ENCODE data around the gene ZCCHC7. TPM values are rescaled to one million over a fixed set of nuclear protein-coding genes. Genes with fewer than 3 reads are reported as not detected.
"Not testable (repeated sequence)": the region's sequence is repeated elsewhere in the genome, so short reads cannot be mapped to it uniquely, and the experiment has no call there.

The ZCCHC7 gene
- polyA plus RNA-seq, 4 donors: 4.9 to 15.0 (median 7.9) TPM

DNA sequence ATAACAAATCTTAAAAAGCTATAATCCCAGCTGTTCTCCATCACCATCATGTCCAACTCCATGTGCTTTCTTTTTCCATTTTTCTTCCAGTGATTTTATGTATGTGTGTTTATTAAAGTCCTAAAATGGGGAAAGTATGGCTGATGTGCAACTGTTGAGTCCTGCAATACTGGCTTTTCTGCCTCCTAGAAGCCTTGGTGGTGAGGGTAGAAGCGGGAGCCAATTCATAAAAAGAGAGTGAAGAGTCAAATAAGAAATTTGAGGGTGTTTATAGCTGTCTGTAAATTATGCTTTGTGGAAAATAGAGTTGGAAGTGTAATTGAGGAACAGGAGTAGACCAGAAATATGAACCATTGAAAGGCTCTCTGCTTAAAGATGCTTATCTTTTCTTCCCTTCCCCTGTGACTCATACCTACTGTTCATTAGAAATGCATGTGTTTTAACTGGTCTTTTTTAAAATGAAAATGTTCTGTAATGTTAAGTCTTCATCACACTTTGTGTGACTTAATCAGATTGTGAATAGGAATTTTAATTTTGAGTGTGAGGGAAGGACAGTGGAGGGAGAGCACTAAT lies 80.1 kb downstream of the ZCCHC7 start:
- Histone ChIP-seq H3K36me3 (ENCODE audit: control insufficient read depth in 3 of 3, insufficient read depth in 2 of 3, low read depth in 1 of 3, low read length in 3 of 3) (no peaks in the 10 kb centered on the region), H3K27me3 (ENCODE audit: control insufficient read depth in 3 of 3, insufficient read depth in 3 of 3, low read length in 3 of 3) (no peaks in the 10 kb centered on the region), H3K27ac (ENCODE audit: low read depth in 1 of 3, low read length in 2 of 3) (no peak overlapping the region), H3K9me3 (ENCODE audit: control insufficient read depth in 2 of 2, insufficient read depth in 1 of 2, low read depth in 1 of 2, low read length in 1 of 2) (no peaks in the 10 kb centered on the region), H3K4me1 (ENCODE audit: control insufficient read depth in 3 of 3, insufficient read depth in 2 of 3, low read depth in 1 of 3, low read length in 2 of 3) (peaks cover 0 to 7% (median 0%) of the 10 kb centered on the region in 3 donors), H3K4me3 (ENCODE audit: low read depth in 1 of 3, low read length in 3 of 3) (no peak overlapping the region)
- DNase-seq: no peak
- WGBS, 3 donors: 83 to 100% (median 89%) methylated on average over 1 of the region's 1 CpG
- no peak for FAIRE-seq

DNA sequence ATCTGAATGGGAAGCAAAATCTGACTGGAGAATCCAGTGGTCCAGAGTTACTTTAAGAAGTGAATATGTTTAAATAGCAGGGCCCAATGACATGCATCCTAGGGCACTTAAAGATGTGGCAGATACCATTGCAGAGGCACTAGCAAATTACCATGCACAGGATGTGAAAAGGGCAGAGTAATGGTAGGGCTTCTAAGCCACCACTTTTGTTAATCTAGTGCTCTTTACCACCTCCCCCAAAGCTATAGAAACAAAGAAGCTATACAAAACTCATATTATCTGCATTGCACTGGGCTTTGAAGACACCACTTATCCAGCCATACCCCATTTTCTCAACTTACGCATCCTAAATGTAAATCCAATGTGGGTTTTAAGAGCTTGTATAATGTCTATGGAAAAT lies 81.2 kb downstream of the ZCCHC7 start:
- Histone ChIP-seq H3K9me3 (ENCODE audit: control insufficient read depth in 2 of 2, insufficient read depth in 1 of 2, low read depth in 1 of 2, low read length in 1 of 2) (no peaks in the 10 kb centered on the region), H3K4me3 (ENCODE audit: low read depth in 1 of 3, low read length in 3 of 3) (no peak overlapping the region), H3K4me1 (ENCODE audit: control insufficient read depth in 3 of 3, insufficient read depth in 2 of 3, low read depth in 1 of 3, low read length in 2 of 3) (peaks cover 0 to 7% (median 0%) of the 10 kb centered on the region in 3 donors), H3K27me3 (ENCODE audit: control insufficient read depth in 3 of 3, insufficient read depth in 3 of 3, low read length in 3 of 3) (no peaks in the 10 kb centered on the region), H3K36me3 (ENCODE audit: control insufficient read depth in 3 of 3, insufficient read depth in 2 of 3, low read depth in 1 of 3, low read length in 3 of 3) (peaks cover 0 to 4% (median 0%) of the 10 kb centered on the region in 3 donors), H3K27ac (ENCODE audit: low read depth in 1 of 3, low read length in 2 of 3) (no peak overlapping the region)
- DNase-seq (no peak), FAIRE-seq (no peak)
- 97 to 100% (median 97%) methylated on average over 1 of the region's 1 CpG for WGBS, 3 donors

DNA sequence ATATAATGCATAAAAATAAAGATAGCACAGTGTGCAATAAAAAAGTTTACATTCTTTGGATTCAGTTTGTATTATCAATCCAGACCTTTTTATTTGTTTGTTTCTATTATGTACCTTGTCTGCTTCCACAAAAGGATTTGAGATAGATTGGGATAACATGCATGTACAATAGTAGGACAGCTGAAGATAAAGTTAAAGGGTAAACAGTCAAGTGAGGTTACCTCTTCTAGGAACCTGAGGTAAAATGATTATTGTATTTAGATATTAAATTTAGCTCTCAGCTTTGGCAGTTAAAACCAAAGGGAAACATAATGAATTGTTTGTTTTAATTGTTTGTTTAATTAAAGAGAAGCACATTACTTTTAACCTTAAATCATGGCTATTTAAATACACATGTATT lies 81.7 kb downstream of the ZCCHC7 start:
- H3K9me3 ChIP-seq (ENCODE audit: control insufficient read depth in 2 of 2, insufficient read depth in 1 of 2, low read depth in 1 of 2, low read length in 1 of 2): no peaks in the 10 kb centered on the region

DNA sequence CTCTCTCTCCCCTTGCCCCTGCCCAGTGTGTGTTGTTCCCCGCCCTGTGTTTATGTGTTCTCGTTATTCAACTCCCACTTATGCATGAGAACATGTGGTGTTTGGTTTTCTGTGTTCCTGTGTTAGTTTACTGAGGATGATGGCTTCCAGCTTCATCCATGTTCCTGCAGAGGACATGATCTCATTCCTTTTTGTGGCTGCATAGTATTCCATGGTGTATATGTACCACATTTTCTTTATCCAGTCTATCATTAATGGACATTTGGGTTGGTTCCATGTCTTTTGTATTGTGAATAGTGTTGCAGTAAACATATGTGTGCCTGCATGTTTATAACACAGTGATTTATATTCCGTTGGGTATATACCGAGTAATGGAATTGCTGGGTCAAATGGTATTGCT lies 83.1 kb downstream of the ZCCHC7 start:
- H3K36me3 ChIP-seq (ENCODE audit: control insufficient read depth in 3 of 3, insufficient read depth in 2 of 3, low read depth in 1 of 3, low read length in 3 of 3); H3K27me3 ChIP-seq (ENCODE audit: control insufficient read depth in 3 of 3, insufficient read depth in 3 of 3, low read length in 3 of 3); H3K4me1 ChIP-seq (ENCODE audit: control insufficient read depth in 3 of 3, insufficient read depth in 2 of 3, low read depth in 1 of 3, low read length in 2 of 3); DNase-seq; H3K27ac ChIP-seq (ENCODE audit: low read depth in 1 of 3, low read length in 2 of 3); H3K9me3 ChIP-seq (ENCODE audit: control insufficient read depth in 2 of 2, insufficient read depth in 1 of 2, low read depth in 1 of 2, low read length in 1 of 2); H3K4me3 ChIP-seq (ENCODE audit: low read depth in 1 of 3, low read length in 3 of 3); FAIRE-seq: not testable (repeated sequence)
- WGBS, 3 donors: 96 to 98% (median 97%) methylated on average over 4 of the region's 4 CpGs

More for the DNA sequence above, 81.7 kb downstream of the ZCCHC7 start:
- peaks cover 0 to 4% (median 0%) of the 10 kb centered on the region in 3 donors for H3K36me3 ChIP-seq (ENCODE audit: control insufficient read depth in 3 of 3, insufficient read depth in 2 of 3, low read depth in 1 of 3, low read length in 3 of 3)
- DNase-seq (no peak), FAIRE-seq (no peak)
- no peak overlapping the region for H3K4me3 ChIP-seq (ENCODE audit: low read depth in 1 of 3, low read length in 3 of 3)
- peaks cover 0 to 5% (median 0%) of the 10 kb centered on the region in 3 donors for H3K4me1 ChIP-seq (ENCODE audit: control insufficient read depth in 3 of 3, insufficient read depth in 2 of 3, low read depth in 1 of 3, low read length in 2 of 3)
- no peak overlapping the region for H3K27ac ChIP-seq (ENCODE audit: low read depth in 1 of 3, low read length in 2 of 3)
- no peaks in the 10 kb centered on the region for H3K27me3 ChIP-seq (ENCODE audit: control insufficient read depth in 3 of 3, insufficient read depth in 3 of 3, low read length in 3 of 3)

DNA sequence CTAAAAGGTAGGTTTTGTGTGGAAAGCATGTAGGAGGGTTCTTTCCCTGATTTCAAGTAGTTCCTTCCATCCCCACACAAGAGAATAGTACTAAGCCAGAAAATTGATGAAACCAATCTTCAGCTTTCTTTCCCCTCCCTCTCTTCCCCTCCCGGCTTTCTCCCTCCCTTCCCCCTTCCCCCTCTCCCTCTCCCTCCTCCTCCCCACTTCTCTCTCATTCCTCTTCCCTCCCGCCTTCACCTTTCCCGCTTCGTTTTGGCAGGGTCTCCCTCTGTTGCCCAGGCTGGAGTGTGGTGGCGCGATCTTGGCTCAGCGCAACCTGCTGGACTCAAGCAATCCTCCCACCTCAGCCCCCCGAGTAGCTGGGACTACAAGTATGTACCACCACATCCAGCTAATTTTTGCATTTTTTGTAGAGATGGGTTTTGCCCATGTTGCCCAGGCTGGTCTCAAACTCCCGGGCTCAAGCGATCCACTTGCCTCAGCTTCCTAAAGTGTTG lies 85.8 kb downstream of the ZCCHC7 start:
- DNase-seq: no peak
- Histone ChIP-seq H3K4me3 (ENCODE audit: low read depth in 1 of 3, low read length in 3 of 3) (no peak overlapping the region), H3K4me1 (ENCODE audit: control insufficient read depth in 3 of 3, insufficient read depth in 2 of 3, low read depth in 1 of 3, low read length in 2 of 3) (no peaks in the 10 kb centered on the region), H3K27me3 (ENCODE audit: control insufficient read depth in 3 of 3, insufficient read depth in 3 of 3, low read length in 3 of 3) (no peaks in the 10 kb centered on the region), H3K9me3 (ENCODE audit: control insufficient read depth in 2 of 2, insufficient read depth in 1 of 2, low read depth in 1 of 2, low read length in 1 of 2) (no peaks in the 10 kb centered on the region), H3K27ac (ENCODE audit: low read depth in 1 of 3, low read length in 2 of 3) (no peak overlapping the region), H3K36me3 (ENCODE audit: control insufficient read depth in 3 of 3, insufficient read depth in 2 of 3, low read depth in 1 of 3, low read length in 3 of 3) (peaks cover 0 to 7% (median 2%) of the 10 kb centered on the region in 3 donors)
- 94 to 97% (median 96%) methylated on average over 10 of the region's 10 CpGs for WGBS, 3 donors
- no peak for FAIRE-seq

DNA sequence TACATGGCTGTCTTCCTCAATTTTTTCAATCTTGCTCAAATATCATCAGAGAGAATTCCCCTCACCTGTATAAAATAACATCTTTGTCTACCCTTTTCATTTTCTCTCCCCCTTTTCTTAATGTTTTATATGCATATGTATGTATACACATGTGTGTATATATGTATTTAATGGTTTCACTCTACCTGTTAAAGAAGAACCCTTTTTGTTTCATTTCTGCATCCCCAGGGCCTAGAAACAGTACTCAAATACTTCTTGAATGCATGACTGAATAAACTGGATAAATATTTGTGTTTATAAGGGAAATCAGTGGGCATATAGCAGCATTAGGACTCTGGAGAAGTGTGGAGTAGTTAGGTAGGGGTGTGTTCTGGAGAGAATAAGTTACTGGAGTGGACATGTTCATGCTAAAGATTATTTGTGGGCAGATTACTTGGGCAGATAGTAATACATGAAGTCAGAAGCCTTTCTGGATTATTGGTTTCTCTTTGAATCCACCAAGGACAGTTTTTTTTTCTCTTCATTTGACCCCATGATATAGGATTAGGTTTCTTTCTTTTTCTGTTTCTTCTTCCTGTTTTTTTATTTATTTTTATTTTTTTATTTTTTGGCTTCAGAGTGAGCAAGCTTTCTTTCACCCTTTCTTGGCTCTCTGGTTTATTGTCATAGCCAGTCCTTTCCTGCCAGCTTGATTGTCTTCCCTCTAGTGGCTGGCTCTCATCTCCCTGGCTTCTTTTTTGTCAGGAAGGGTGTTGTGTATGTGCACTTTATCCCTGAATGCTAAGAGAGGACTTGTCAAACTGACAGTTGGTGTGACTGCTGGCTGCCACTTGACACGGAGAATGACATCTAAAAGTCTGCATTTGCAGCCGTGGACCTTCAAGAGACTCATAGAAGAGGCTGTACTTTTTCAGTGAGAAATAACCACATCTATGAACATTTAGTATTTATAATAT lies 89.3 kb downstream of the ZCCHC7 start:
- Histone ChIP-seq H3K9me3 (ENCODE audit: control insufficient read depth in 2 of 2, insufficient read depth in 1 of 2, low read depth in 1 of 2, low read length in 1 of 2) (no peaks in the 10 kb centered on the region), H3K36me3 (ENCODE audit: control insufficient read depth in 3 of 3, insufficient read depth in 2 of 3, low read depth in 1 of 3, low read length in 3 of 3) (peaks cover 0 to 7% (median 2%) of the 10 kb centered on the region in 3 donors), H3K27ac (ENCODE audit: low read depth in 1 of 3, low read length in 2 of 3) (no peak overlapping the region), H3K4me3 (ENCODE audit: low read depth in 1 of 3, low read length in 3 of 3) (no peak overlapping the region), H3K4me1 (ENCODE audit: control insufficient read depth in 3 of 3, insufficient read depth in 2 of 3, low read depth in 1 of 3, low read length in 2 of 3) (no peaks in the 10 kb centered on the region), H3K27me3 (ENCODE audit: control insufficient read depth in 3 of 3, insufficient read depth in 3 of 3, low read length in 3 of 3) (no peaks in the 10 kb centered on the region)
- no peak for FAIRE-seq
- no peak for DNase-seq
- WGBS, 3 donors: 39 to 48% (median 45%) methylated on average over 2 of the region's 2 CpGs

DNA sequence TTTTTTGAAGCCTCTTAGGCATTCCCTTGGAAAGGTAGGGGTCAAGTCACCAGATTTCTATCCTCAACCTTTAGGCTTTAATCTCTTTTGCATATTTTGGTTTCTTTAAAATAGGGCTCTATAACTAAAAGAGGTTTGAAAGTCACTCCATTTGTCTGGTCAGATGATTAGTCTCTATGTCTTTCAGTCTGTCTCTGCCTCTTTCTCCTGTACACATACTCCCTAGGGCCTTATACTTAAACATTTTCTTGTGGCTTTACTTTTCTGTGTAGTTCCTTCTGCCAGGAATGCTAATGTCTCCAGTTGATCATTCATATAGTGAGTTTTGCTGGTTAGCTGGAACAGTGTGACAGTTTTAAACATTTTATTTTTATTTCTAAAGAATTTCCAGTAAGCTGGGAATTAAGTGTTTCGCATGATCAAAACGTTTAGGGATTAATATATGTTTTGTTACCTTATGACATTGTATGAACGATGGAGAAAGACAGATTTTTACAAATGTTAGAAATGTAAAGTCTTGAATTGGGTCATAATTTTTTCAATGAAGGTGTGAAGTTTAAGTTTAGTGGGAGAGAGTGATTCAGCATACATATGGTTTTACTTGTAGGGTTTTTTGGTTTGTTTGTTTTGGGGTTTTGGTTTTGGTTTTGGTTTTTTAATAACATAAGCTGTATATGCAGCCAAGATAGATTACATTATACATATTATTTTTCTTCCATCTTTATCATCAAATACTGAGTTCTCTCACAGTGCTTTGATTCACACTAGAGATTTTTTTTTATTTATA lies 90.6 kb downstream of the ZCCHC7 start:
- no peak overlapping the region for H3K27ac ChIP-seq (ENCODE audit: low read depth in 1 of 3, low read length in 2 of 3)
- peaks cover 0 to 7% (median 2%) of the 10 kb centered on the region in 3 donors for H3K36me3 ChIP-seq (ENCODE audit: control insufficient read depth in 3 of 3, insufficient read depth in 2 of 3, low read depth in 1 of 3, low read length in 3 of 3)
- 77 to 87% (median 79%) methylated on average over 3 of the region's 3 CpGs for WGBS, 3 donors
- H3K27me3 ChIP-seq (ENCODE audit: control insufficient read depth in 3 of 3, insufficient read depth in 3 of 3, low read length in 3 of 3): no peaks in the 10 kb centered on the region
- H3K4me3 ChIP-seq (ENCODE audit: low read depth in 1 of 3, low read length in 3 of 3): no peak overlapping the region
- H3K9me3 ChIP-seq (ENCODE audit: control insufficient read depth in 2 of 2, insufficient read depth in 1 of 2, low read depth in 1 of 2, low read length in 1 of 2): no peaks in the 10 kb centered on the region
- no peaks in the 10 kb centered on the region for H3K4me1 ChIP-seq (ENCODE audit: control insufficient read depth in 3 of 3, insufficient read depth in 2 of 3, low read depth in 1 of 3, low read length in 2 of 3)
- FAIRE-seq (peak; percentile 72), DNase-seq (no peak)

DNA sequence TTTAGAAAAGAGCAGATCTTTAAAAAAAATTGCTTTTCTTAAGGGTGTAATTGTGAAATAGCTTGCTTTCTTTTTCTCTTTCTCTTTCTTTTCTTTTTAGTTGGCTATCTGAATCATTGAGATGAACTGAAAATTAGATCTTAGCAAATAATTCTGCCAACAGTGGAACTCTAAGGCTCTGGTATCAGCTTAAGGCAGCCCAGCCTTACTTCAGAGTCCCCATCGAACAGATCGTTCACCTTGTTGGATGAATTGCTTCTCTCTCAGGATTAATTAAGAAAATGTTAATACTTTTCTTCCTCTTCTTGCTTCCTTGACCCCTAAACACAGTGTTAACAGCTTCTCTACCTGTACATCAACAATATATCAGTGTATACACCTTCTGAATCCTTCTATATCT lies 92.1 kb downstream of the ZCCHC7 start:
- FAIRE-seq (no peak), DNase-seq (no peak)
- no peaks in the 10 kb centered on the region for H3K4me1 ChIP-seq (ENCODE audit: control insufficient read depth in 3 of 3, insufficient read depth in 2 of 3, low read depth in 1 of 3, low read length in 2 of 3)
- H3K27ac ChIP-seq (ENCODE audit: low read depth in 1 of 3, low read length in 2 of 3): no peak overlapping the region
- H3K4me3 ChIP-seq (ENCODE audit: low read depth in 1 of 3, low read length in 3 of 3): no peak overlapping the region
- no peaks in the 10 kb centered on the region for H3K27me3 ChIP-seq (ENCODE audit: control insufficient read depth in 3 of 3, insufficient read depth in 3 of 3, low read length in 3 of 3)
- H3K36me3 ChIP-seq (ENCODE audit: control insufficient read depth in 3 of 3, insufficient read depth in 2 of 3, low read depth in 1 of 3, low read length in 3 of 3): peaks cover 0 to 2% (median 2%) of the 10 kb centered on the region in 3 donors
- no peaks in the 10 kb centered on the region for H3K9me3 ChIP-seq (ENCODE audit: control insufficient read depth in 2 of 2, insufficient read depth in 1 of 2, low read depth in 1 of 2, low read length in 1 of 2)
- WGBS, 3 donors: 91 to 94% (median 92%) methylated on average over 2 of the region's 2 CpGs
